Stimulated activated CD4-positive, alpha-beta T cell treated with anti-CD3 and anti-CD28 coated beads, Interleukin-15, amount 100 ng/mL, for 1 hour (primary cell): Measurements from ENCODE around the gene SMARCA2.

Experiments used
- DNase-seq, 2 donors: peaks; one replicate each; pipeline ENCODE4 v3.0.0-alpha.2; 2020; ENCODE audit warnings: low read depth in 1 of 2, low spot score in 1 of 2

SMARCA2 gene

DNA sequence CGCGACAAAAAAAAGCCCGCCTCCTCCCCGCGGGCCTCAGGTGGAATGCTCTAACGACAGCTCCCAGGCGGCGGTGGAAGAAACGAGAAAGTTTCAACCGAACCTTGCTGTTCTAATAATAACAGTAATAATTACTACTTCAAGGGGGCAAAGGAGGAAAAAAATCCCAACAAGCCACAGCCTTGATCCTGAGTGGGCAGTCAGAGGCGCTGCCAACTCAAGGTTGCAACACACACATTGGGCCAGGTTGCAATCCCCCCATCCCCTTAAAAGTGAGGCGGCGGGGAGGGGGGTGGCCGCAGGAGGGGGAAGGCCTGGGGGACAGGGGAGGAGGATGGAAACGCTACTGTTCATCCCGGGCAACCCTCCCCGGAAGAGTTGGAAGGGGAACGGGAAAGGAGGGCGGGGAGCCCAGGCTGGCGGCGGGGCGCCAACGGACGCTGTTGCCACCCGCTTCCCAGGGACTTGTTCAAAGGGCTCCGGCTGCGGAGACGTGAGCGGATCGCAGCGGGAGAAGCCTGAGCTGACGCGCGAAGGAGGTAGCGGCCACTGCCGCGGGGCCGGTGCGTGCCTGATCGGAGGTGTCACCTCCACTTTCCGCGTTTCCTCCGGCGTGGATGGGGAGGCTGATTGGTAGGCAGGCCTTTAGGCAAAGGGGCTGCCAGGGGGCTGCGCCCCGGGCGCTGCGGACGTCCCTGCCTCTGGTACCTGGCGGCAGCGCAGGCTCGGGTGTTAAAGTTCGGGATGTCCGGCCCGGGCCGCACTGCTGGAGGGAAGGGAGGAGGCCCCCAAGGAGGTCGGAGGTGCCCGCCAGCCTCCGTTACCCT lies 647 bp downstream of the SMARCA2 start:
- peak; percentile 7 to 30 for DNase-seq

DNA sequence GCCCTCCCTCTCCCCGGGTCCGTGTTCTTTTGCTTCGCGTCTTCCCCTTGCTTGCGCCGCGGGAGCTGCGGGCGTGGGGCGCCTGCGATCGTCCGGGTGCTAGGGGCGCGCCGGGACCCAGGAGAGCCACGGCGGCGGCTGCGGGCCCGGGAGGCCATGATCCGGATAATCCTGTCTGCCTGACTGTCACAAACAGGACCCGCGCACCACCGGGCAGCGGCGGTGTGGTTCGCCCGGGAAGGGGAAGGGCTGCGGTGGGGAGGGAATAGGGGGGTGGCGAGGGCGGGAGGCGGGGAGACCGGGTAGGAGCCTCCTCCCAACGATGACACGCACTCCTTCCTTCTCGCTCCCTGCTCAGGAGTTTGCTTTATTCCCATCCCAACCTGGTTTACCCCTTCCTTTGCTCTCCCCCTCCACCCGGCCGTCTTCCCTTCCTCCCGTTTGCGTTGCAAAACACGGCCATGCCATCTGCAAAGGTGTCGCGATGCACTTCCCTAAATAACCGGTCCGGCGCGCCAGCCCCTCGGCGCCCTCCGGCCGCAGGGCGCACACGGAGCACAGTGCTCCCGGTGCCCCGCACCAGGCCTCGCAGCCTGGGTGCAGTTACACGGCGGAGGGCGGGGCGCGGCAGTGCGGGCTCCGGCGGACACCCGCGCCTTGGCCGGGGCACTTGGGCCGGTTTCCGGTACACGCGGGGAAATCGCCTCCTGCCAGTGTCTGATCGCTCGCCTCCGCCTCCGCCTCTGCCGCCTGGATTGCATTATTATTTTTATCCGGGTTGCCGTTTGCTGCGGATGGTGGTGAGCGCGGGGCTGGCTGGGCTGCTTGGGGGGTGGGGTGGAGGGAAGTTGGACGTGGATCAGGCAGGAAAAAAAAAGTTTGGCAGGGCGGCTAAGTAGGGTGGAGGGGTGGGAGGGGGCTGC lies 1.5 kb downstream of the SMARCA2 start:
- peak; percentile 30 to 45 for DNase-seq

GRCh38 chr9:2017331-2018161 lies 2.4 kb downstream of the SMARCA2 start:
- peak; percentile 58 to 60 for DNase-seq

DNA sequence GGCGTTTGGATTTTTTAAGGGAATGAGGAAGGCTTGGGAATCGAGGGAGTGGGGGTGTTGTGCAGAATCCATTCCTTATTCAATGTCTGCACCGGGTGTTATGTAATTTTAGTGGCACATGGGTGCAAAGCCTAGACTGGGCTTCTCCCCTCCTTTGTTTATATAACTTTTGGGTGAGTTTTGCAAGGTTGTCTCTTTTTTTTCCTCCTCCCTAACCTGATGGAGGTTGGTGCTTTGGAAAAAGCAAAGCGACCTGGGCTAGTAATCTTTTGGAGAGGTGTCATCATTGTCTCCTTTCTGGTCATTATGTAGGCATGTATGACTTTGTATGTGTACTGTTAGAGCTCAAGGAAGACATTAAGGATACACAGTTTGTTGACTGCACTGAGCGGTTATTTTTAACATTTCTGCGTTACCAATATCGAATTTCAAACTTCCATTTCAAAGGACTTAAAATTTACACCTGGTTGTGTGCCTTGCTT lies 3.1 kb downstream of the SMARCA2 start:
- no peak for DNase-seq

DNA sequence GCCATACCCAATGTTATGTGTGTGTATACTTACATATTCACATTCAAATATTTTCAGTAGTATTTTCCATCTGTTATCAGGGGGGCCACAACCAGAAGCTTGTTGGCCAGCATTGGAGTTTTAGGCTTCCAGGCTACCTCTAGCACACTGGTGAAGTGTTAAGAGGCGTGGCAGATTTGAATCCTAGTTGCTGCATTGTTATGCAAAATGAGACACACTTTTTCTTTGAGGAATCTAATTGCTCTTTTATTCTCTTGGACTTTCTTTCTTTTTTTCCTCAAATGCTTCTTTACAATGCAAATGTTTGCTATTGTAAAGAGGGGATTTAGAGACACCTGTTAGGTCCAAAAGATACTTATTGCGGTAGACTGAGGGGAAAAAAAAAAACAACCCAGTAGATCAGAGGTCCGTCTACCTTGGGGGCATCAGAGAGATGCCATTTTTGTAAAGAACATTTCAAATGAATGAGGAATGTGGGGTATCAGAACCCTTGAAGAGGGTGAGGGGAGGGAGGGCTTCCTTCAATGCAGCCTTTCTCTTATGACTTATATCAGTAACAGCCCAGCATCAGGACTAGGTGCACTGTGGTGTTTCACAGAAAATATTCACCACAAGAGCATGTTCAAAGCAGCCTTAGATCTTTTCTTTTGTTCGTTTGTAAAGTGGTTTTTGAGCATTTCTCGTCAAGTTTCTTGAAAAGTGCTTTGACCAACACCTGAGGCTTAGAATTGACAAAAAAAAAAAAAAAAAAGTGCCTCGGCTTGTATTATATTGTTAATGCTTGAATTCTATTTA lies 3.8 kb downstream of the SMARCA2 start:
- DNase-seq, result no peak

- DNase-seq, result no peak
These were observed 4.6 kb downstream of the SMARCA2 start for GRCh38 chr9:2019723-2020122.

DNA sequence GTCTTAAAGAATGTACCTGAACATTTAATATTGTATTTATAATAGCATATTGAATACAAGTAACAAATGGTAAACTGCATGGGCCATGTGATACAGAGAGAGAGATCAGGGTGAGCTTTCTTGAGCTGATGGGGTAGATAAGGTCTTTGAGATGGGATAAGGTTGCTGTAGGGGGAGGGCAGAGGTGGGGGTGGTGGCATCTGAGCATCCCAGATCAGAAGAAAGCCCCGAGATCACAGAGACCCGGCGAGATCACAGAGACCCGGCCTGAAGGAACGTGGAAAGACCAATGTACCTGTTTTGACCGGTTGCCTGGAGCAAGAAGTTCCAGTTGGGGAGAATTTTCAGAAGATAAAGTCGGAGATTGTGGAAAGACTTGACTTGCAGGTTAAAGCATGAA lies 6.6 kb downstream of the SMARCA2 start:
- DNase-seq, result no peak

DNA sequence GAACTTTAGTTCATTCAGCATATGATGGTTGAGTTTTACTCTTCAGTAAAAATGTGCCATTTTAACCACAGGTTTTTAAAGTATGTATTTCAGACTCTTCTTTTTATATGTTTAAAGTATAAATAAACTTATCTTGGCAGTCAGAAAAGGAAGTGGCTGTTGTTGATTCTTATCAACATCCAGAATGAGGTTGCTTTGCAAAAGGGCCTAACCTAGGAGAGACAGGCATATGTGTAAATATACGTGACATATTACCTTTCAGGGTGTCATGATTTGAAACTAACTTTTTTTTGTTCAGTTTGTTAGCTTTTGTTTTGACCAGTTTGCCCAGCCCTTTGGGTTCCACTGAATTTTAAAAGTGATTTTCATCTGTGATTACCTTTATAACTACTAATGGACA lies 7.4 kb downstream of the SMARCA2 start:
- no peak for DNase-seq

- DNase-seq, result no peak
These were observed 7.9 kb downstream of the SMARCA2 start for GRCh38 chr9:2023042-2023441.

DNA sequence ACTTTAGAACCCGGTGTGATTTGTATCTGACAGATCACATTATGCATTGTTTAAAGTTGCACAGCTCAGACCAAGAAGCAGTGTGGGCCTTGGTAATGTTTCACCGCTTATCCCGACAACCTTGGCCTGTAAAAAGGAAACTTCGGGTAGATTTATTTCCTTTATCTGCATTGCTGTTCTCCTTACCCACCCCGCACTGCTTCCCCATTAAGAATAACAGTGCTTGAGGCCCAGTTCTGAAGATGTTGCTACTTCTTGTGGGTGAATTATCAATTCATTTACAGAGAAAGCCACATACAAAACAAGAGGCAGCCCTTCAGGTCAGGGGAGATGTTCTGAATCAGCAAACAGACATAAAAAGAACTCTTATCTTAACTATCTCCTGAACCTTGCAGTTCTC lies 8.4 kb downstream of the SMARCA2 start:
- DNase-seq, result no peak

- no peak for DNase-seq
These were observed 10.0 kb downstream of the SMARCA2 start for GRCh38 chr9:2024888-2025782.

- no peak for DNase-seq
These were observed 11.3 kb downstream of the SMARCA2 start for GRCh38 chr9:2026220-2026997.

- DNase-seq, result no peak
These were observed 12.5 kb downstream of the SMARCA2 start for GRCh38 chr9:2027543-2028160.

GRCh38 chr9:2028888-2029287 lies 13.7 kb downstream of the SMARCA2 start:
- no peak for DNase-seq

DNA sequence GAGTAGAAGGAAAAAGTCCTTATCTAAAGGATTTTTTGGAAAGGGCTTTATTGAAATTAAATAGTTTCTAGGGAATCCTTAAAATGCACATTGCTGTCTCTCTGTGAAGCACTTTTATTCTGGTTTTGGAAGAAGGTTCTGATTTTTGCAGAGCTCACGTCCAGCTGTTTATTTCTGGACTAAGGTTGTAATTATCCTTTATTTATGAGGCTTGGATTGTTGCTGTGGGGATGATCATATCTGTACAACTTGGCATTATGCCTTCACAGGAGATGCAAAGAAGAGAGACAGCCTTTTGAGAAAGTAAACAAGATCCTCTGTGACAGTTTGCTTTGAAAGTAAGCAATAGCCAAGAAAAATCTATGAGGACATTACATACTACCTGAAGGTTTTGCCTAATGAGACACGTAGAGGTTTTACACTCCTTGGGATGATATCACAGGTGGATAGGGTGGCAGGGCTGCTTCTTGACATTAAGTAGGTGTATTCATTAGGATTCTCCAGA lies 14.6 kb downstream of the SMARCA2 start:
- no peak for DNase-seq

GRCh38 chr9:2032234-2032633 lies 17.1 kb downstream of the SMARCA2 start:
- no peak for DNase-seq

GRCh38 chr9:2036844-2037243 lies 21.7 kb downstream of the SMARCA2 start:
- DNase-seq, result no peak
